ENCODE measurements around the gene TEX22.
A peak's percentile ranks its signal among the peaks of the same experiment; 100 is the strongest.

Gene TEX22

DNA sequence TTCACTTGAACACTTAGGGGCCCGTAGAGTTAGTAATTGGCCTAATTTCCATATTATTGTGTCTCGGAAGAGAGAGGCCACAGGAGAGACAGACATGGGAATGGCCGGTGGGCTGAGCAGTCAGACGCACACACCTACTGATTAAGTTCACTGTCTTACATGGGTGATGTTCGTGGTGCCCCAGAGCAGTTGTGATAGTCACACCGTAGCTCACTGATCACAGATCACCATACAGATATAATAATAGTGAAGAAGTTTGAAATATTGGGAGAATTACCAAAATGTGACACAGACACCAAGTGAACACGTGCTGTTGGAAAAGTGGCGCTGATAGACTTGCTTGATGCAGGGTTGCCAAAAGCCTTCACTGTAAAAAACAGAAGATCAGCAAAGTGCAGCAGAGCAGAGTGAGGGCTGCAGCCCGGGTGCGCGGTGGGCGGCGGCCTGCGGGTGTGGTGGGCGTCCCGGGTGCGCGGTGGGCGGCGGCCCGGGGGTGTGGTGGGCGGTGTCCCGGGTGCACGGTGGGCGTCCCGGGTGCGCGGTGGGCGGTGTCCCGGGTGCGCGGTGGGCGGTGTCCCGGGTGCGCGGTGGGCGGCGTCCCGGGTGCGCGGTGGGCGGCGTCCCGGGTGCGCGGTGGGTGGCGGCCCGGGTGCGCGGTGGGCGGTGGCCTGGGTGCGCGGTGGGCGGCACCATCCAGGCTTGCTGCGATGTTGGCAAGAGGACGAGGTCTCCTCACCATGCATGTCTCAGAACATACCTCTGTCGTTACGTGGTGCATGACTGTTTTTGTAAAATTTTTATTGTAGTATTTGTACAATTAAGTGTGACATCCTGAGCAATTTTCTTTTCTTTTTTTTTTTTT is 34.3 kb upstream of the TEX22 start:
- H3K4me3 ChIP-seq (ENCODE audit: low read length, poor library complexity, severe bottlenecking), result no peak overlapping the region
- TF ChIP-seq CTCF (conservative IDR thresholded peaks at IDR 0.05; ENCODE audit: low read length) (no peak), EZH2phosphoT487 (IDR thresholded peaks at IDR 0.05; ENCODE audit: borderline replicate concordance) (no peak)
- H3K27me3 ChIP-seq (ENCODE audit: insufficient read depth, low read length, poor library complexity, severe bottlenecking), result no peaks in the 10 kb centered on the region
- H4K20me1 ChIP-seq (ENCODE audit: insufficient read depth, low read length, poor library complexity, severe bottlenecking), result no peaks in the 10 kb centered on the region
- no peak overlapping the region for H3K9ac ChIP-seq (ENCODE audit: low read depth, low read length, poor library complexity, severe bottlenecking)
- H3K4me2 ChIP-seq (ENCODE audit: low read depth, low read length, poor library complexity, severe bottlenecking), result peak overlapping the region; percentile 37
- H3K9me2 ChIP-seq (replicated peaks; ENCODE audit: low read depth, low read length), result no peaks in the 10 kb centered on the region
- no peaks in the 10 kb centered on the region for H3K4me1 ChIP-seq (ENCODE audit: insufficient read depth, low read length, poor library complexity, severe bottlenecking)
- H3K36me3 ChIP-seq (ENCODE audit: insufficient read depth, low read length), result no peaks in the 10 kb centered on the region
- no peaks in the 10 kb centered on the region for H3K9me3 ChIP-seq (ENCODE audit: insufficient read depth, low read depth, low read length)
- H3K79me2 ChIP-seq (ENCODE audit: insufficient read depth, low read length), result no peaks in the 10 kb centered on the region
- no peaks in the 10 kb centered on the region for H3F3A ChIP-seq (ENCODE audit: low read depth)
- H2AFZ ChIP-seq (ENCODE audit: low read length), result no peak overlapping the region

DNA sequence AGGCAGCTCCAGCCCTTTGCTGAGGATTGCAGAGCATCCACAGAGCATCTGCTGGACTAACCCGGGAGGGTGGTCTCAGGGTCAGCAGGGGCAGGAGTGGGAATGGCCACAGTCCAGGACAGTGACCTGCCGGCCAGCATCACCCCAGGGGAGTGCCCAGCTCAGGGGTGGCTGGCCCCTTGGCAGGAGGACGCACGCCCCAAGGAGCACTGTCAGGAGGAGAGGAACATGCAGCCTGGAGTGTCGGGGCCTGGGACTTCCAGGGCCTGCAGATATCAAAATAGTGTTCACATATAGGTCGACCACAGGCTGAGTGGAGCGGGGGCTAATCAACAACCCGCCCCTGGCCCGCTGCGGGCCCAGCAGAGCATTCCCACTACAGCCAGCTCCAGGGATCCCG is 33.2 kb upstream of the TEX22 start:
- no peak for TF ChIP-seq EZH2phosphoT487 (IDR thresholded peaks at IDR 0.05; ENCODE audit: borderline replicate concordance)
- no peak for TF ChIP-seq CTCF (conservative IDR thresholded peaks at IDR 0.05; ENCODE audit: low read length)
- H3K4me1 ChIP-seq (ENCODE audit: insufficient read depth, low read length, poor library complexity, severe bottlenecking), result no peaks in the 10 kb centered on the region
- H3K4me2 ChIP-seq (ENCODE audit: low read depth, low read length, poor library complexity, severe bottlenecking), result peak overlapping the region; percentile 37
- no peaks in the 10 kb centered on the region for H3K36me3 ChIP-seq (ENCODE audit: insufficient read depth, low read length)
- H3K27me3 ChIP-seq (ENCODE audit: insufficient read depth, low read length, poor library complexity, severe bottlenecking), result no peaks in the 10 kb centered on the region
- no peaks in the 10 kb centered on the region for H3K9me2 ChIP-seq (replicated peaks; ENCODE audit: low read depth, low read length)
- H3K4me3 ChIP-seq (ENCODE audit: low read length, poor library complexity, severe bottlenecking), result no peak overlapping the region
- H3K9ac ChIP-seq (ENCODE audit: low read depth, low read length, poor library complexity, severe bottlenecking), result peak overlapping the region; percentile 22
- no peaks in the 10 kb centered on the region for H3K79me2 ChIP-seq (ENCODE audit: insufficient read depth, low read length)
- no peak overlapping the region for H2AFZ ChIP-seq (ENCODE audit: low read length)
- no peaks in the 10 kb centered on the region for H3F3A ChIP-seq (ENCODE audit: low read depth)
- H3K9me3 ChIP-seq (ENCODE audit: insufficient read depth, low read depth, low read length), result no peaks in the 10 kb centered on the region
- H4K20me1 ChIP-seq (ENCODE audit: insufficient read depth, low read length, poor library complexity, severe bottlenecking), result no peaks in the 10 kb centered on the region

GRCh38 chr14:105365681-105366080 is 32.7 kb upstream of the TEX22 start:
- Histone ChIP-seq H3K4me2 (ENCODE audit: low read depth, low read length, poor library complexity, severe bottlenecking) (no peak overlapping the region), H3K4me1 (ENCODE audit: insufficient read depth, low read length, poor library complexity, severe bottlenecking) (no peaks in the 10 kb centered on the region), H2AFZ (ENCODE audit: low read length) (no peak overlapping the region), H3K27me3 (ENCODE audit: insufficient read depth, low read length, poor library complexity, severe bottlenecking) (no peaks in the 10 kb centered on the region), H3K4me3 (ENCODE audit: low read length, poor library complexity, severe bottlenecking) (no peak overlapping the region), H3K9me2 (replicated peaks; ENCODE audit: low read depth, low read length) (no peaks in the 10 kb centered on the region), H3F3A (ENCODE audit: low read depth) (no peaks in the 10 kb centered on the region), H4K20me1 (ENCODE audit: insufficient read depth, low read length, poor library complexity, severe bottlenecking) (no peaks in the 10 kb centered on the region), H3K9me3 (ENCODE audit: insufficient read depth, low read depth, low read length) (no peaks in the 10 kb centered on the region), H3K9ac (ENCODE audit: low read depth, low read length, poor library complexity, severe bottlenecking) (no peak overlapping the region), H3K79me2 (ENCODE audit: insufficient read depth, low read length) (no peaks in the 10 kb centered on the region), H3K36me3 (ENCODE audit: insufficient read depth, low read length) (no peaks in the 10 kb centered on the region)
- TF ChIP-seq EZH2phosphoT487 (IDR thresholded peaks at IDR 0.05; ENCODE audit: borderline replicate concordance), result no peak
- TF ChIP-seq CTCF (conservative IDR thresholded peaks at IDR 0.05; ENCODE audit: low read length), result no peak

All from Loucy (cell line).